ENCODE results near the gene ADAM15. TPM values are rescaled to one million over a fixed set of nuclear protein-coding genes. Genes with fewer than 3 reads are reported as not detected.

Gene ADAM15
- total RNA-seq, 1 donor from 2014 or later = 47.9 TPM

DNA sequence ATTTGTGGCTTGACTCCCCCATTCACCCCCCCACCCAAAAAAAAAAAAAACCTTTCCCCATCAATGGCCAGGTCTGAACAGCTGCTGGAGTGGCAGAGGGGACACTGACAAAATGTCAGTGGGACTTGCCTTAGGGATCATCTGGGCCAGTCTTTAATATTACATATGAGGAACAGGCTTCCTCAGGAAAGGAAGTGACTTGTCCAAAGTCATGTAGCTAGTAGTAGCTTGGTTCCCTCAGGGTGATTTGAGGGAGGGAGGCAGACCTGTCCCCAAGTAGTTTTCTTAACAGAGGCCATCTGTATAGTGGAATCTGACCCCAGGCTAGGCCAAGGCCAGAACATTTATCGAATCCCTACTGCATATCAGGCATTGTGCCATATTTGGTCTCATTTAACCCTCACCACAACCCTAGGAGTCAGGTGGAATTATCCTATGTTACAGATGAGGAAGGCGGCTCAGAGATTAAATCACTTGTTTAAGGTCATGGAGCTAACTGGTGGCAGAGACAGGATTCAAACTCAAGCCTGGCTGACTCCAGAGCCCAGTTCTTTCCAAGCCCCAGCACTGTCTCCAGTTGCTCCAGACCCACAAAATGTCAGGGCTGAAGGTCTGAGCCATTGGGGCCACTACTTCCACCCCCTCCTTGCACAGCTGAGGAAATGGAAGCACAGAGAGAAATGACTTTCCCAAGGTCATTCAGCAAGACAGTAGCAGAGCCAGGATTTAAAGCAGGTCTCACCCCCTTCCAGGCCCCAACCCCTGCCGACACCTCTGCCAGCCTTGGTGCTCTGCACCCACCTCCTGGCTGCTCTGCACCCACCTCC is 38.1 kb upstream of the ADAM15 start:
- no peak for DNase-seq (ENCODE audit: low read depth)

DNA sequence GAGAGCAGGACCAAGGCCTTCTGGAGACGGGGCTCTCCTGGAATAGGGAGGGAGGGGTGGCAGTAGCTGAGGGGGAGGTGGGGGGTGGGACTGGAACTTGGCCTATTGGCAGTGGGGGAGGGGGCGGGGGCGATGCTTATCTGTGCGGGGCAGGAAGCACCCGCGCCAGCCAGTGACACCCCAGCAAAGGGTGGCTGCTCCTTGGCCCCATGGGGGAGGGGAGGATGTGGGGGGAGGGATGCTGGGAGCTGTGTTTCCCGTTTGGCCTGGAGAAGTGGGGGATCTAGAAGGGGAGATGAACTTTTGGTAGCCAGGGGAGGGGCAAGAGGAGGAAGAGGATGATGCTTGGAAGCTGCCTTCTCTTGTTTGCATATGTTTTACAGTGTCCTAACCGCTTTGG is 37.5 kb upstream of the ADAM15 start:
- DNase-seq (ENCODE audit: low read depth) = no peak

DNA sequence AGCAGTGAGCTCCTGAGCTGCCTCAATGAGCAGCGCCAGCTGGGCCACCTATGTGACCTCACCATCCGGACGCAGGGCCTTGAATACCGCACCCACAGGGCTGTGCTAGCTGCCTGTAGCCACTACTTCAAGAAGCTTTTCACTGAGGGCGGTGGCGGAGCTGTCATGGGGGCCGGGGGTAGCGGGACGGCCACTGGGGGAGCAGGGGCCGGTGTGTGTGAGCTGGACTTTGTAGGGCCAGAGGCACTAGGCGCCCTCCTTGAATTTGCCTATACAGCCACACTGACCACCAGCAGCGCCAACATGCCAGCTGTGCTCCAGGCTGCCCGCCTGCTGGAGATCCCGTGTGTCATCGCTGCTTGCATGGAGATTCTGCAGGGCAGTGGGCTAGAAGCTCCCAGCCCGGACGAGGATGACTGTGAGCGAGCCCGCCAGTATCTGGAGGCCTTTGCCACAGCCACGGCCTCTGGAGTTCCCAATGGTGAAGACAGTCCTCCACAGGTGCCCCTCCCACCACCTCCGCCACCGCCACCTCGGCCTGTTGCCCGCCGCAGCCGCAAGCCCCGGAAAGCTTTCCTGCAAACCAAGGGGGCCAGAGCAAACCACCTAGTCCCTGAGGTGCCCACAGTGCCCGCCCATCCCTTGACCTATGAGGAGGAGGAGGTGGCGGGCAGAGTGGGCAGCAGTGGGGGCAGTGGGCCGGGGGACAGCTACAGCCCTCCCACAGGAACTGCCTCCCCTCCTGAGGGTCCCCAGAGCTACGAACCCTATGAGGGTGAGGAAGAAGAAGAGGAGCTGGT is 36.2 kb upstream of the ADAM15 start:
- DNase-seq (ENCODE audit: low read depth) = no peak

DNA sequence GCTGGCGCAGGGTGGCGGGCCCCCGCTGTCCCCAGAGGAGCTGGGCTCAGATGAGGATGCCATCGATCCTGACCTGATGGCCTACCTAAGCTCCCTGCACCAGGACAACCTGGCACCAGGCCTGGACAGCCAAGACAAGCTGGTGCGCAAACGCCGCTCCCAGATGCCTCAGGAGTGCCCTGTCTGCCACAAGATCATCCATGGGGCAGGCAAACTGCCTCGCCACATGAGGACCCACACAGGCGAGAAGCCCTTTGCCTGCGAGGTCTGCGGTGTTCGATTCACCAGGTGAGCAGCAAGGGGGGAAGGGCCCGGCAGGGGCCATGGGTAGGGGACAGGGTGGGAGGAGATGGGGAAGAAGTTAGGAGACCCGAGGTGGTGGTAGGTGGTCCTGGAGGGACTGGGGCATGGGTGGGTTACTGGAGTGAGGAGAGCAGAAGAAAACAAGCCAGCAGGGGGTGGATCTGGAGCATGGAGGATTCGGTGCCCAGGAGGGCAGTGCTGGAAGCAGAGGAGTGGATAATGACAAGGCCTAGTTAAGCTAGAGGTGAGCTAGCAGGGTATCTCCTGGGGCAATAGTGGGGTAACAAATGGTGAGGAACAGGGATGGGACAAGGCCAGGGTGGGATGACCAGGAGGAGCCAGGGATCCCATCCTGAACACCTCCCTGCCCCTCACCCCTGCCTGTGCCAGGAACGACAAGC is 35.4 kb upstream of the ADAM15 start:
- no peak for DNase-seq (ENCODE audit: low read depth)

DNA sequence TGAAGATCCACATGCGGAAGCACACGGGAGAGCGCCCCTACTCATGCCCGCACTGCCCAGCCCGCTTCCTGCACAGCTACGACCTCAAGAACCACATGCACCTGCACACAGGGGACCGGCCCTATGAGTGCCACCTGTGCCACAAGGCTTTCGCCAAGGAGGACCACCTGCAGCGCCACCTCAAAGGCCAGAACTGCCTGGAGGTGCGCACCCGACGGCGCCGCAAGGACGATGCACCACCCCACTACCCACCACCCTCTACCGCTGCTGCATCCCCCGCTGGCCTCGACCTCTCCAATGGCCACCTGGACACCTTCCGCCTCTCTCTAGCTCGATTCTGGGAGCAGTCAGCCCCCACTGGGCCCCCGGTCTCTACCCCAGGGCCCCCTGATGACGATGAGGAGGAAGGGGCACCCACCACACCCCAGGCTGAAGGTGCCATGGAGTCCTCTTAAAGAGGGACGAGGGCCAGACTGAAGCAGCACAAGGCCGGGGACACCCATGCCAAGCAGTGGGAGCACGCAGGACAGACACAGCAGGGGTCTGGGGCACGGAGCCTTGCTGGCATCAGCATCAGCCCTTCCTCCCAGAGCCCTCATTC is 34.8 kb upstream of the ADAM15 start:
- no peak for DNase-seq (ENCODE audit: low read depth)

DNA sequence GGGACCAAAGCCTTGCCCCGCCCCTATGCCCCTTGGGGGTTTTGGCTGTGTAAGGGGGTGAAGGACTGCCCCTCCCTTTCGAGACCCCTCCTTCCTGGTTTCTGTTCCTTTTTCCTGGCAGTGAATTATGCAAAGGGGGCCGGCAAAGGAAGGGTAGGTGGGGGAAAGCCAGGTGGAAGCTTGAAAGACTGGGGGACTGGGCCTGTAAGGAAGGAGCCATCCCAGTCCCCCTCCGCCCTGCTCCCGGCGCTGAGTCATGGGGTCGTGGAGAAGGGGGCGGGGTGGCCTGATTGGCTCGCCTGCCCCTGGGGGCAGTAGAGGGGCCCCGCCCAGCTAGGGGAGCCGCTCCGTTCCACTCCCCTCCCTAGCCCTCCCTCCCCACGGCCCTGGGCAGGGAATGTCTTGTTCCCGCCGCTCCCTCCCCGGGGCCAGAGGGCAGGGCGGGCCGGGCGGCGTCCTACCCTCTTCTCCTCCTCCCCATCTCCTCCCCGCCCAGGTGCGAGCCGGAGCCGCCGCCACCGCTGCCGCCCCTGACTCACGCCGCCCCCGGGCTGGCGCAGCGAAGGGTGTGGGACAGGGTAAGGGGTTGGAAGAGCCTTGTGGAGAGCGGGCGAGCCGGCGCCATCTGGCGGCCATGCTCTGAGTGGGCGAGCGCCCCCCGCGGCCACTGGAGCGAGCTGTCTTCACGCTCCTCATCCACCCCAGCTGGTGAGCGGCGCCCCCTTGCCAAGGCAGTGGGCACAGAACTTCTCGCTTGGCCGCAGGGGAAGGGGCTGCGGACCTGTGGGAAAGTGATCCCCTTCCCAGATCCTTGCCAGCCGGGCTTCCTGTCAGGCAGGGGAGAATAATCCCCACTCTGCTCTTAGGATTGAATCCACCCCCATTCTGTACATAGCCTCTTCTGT is 33.8 kb upstream of the ADAM15 start:
- DNase-seq (ENCODE audit: low read depth) = peak; percentile 85

DNA sequence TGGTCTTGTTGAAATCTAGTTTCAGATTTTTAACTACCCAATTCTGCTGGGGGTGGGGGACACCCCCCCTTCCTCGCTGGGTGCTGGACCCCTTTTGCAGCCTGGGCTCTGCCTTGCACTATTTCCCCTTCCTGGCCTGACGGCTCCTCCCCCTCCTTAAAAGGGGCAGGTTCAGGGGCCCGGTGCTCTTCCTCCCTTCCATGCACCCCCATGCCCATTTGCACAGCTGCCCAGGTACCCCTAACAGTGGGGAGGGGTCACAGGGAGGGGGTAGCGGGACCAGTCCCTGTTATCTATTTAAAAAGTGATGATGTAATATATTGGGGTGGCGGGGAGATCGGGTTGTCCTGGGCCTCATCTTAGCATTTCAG is 33.2 kb upstream of the ADAM15 start:
- no peak for DNase-seq (ENCODE audit: low read depth)

DNA sequence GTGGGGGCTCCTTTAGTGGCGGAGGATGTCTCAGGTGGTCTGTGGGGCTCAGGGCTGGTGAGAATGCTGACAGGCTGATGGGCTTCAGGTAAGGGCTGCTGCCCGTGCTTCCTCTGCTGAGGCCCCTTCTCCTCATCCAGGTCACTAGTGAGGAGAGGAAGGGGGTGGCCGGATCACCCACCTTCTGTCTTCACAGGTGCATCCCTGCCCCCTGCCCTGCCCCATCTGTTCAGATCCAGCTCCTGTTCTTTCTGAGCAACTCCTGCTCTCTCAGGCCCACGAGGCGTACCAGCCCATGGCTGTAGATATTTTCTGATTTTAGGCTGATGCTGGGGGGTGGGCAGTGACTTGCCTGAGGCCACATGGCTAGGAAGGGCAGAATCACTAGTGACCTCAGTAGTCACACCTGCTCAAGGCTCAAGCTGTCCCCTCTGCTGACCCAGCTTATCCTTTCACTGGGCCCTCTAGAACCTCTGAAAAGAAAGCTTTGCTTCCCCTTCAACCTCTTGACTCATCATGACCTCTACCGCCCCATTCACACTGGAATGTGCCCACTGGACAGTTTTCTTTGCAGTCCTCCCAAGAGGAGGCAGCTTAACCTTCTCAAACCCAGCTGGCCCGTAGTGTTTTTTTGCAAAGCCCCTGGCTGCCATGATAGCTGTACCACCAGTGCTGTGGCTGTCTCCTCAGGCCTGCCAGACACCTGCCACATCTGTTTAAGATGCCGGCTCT is 32.3 kb upstream of the ADAM15 start:
- DNase-seq (ENCODE audit: low read depth) = no peak

DNA sequence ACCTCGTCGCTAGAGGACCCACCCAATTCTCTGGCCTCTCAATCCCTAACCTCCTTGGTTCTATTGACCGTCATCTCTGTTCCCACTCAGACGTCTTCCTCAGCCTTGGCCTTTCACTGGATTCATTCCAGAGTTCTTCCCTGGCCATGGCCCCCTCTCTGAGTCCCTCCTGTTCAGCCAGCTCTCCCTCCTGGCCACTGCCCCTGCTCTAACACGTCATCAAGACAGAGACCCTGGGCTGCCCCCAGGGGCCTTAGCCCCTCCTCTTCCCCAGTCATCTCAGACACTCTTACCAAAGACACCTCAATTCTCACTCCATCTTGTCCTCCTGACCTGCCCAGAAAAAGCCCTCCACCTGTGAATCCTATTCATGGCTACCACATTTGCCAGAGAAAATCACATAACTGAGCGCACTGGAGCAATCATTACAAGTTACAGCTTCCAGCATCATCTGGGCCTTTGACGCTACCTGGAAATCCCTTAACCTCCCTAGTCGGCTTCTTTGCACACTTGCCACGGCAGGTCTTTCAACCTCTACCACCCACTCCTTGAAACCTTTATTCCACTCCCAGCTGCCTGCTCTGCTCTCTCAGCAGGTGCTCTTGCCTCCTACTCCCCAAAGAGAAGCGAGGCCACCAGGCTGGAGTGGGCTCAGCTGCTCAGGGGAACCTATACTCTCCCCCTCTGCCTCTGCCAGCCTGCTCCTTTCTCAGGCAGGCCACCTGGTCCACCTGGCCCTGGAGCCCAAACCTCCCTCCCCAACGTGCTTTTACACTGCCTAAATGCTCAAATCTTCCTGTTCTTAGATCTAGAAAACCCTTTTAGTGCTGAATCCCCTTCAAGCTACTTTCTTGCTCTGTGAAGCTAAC is 31.5 kb upstream of the ADAM15 start:
- DNase-seq (ENCODE audit: low read depth) = no peak

DNA sequence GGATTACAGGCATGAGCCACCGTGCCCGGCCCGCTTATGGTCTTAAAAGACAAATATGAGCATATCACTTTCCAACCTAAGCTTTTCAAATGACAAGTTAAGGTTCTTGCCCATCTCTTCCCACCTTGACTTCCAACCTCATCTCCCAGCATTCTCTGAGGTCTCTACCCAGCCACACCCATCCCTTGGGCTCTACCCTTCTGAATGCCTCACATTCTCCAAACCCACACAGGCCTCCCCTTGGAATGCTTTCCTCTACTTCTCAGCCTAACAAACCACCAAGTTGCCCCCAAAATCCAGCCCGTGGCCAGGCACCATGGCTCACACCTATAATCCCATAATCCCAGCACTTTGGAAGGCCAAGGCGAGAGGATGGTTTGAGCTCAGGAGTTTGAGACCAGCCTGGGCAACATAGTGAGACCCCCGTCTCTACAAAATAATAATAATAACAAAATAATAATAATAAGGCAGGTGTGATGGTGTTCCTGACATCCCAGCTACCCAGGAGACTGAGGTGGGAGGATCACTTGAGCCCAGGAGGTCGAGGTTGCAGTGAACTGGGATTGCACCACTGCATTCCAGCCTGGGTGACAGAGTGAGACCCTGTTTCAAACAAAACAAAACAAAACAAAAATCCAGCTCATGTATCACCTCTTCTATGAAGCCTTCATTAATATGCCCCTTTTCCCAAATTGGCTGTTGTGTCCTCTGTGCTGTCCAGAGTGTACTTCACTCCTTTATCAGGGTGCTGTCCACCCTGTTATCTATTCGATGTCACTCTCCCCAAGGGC is 28.8 kb upstream of the ADAM15 start:
- DNase-seq (ENCODE audit: low read depth) = no peak

DNA sequence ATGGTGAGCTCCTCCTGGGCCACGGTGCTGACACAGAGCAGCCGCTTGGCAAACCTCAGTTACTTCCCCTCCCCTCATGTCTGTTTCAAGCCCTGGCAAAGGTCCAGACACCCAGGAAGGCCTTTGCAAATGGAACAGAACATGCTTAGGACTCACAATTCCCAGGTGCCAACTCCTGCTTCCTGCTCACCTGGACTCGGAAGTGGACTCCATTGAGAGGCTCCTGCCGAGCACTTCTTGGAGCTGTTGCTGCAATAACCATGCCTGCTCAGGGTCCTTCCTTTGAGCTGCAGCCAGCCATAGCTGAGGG is 28.2 kb upstream of the ADAM15 start:
- DNase-seq (ENCODE audit: low read depth) = no peak

DNA sequence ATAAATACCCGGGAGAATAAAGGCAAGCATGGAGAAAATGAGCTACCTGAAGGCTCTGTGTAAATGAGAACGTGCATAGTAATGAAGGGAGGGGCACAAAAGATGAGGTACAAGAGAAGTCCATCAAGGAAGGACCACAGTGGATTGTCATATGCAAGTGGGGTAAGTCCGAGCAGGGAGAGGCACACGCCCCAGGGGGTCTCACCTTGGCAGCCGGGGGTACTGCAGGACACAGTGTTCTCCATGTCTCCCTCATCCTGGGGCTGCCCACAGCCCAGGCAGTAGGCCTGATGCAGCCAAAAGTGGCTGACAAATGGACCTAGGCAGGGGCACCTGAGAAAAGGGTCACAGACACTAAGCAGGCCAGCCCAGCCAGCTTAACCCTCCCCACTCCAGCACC is 27.5 kb upstream of the ADAM15 start:
- DNase-seq (ENCODE audit: low read depth) = no peak

DNA sequence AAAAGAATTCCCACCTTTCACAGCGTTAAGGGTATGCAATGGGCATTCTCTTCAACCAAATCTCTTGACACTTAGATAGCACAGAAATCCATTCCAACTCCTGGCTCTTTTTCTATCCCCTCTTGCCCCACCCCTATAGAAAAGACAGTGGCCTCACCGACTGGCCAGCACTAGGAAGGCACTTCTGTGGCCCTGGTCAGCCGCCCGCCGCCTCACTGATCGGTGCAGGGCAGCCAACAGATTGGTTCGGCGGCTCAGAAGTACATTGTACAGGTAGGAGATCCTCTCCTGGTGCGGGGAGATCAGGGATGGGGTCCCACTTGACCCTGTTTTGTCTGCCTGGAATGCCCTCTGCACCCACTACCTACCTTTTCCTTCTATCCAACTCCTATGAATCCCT is 26.8 kb upstream of the ADAM15 start:
- no peak for DNase-seq (ENCODE audit: low read depth)

DNA sequence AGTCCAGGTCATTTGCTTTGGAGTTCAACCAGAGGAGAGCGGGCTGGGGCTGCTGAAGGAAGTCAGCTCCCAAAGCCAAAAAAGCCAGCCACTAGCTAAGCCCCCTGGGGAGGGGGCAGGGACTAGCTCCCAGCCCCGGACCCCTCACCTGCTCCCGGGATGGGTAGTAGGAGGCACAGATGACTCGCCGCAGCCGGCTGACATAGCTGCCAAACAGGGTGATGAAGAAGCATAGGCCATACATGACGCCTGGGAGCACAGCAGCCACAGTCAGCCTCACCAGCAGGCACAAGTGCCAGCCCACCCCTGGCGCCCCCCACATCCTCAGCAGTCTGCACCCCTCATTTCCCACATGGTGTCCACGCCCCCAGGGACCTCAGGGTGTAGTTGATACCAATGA is 25.0 kb upstream of the ADAM15 start:
- no peak for DNase-seq (ENCODE audit: low read depth)

DNA sequence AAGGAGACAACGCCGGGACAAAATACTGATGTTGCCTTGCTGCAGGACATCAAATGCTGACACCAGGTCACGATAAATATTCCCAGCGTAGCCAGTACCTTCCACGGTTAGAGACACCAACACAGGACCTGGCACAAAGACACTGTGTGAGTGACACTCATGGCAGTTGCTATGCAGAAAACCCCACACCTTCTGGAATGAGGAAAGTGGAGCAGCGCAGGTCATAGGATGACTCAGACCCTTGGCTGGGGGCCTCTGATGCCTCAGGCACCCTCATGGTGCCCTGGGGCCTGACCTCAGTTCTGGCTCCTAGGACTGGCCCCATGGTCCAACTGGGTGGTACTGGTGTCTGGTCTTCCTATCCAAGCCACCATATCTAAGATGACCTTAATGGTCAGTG is 24.5 kb upstream of the ADAM15 start:
- peak; percentile 51 for DNase-seq (ENCODE audit: low read depth)

DNA sequence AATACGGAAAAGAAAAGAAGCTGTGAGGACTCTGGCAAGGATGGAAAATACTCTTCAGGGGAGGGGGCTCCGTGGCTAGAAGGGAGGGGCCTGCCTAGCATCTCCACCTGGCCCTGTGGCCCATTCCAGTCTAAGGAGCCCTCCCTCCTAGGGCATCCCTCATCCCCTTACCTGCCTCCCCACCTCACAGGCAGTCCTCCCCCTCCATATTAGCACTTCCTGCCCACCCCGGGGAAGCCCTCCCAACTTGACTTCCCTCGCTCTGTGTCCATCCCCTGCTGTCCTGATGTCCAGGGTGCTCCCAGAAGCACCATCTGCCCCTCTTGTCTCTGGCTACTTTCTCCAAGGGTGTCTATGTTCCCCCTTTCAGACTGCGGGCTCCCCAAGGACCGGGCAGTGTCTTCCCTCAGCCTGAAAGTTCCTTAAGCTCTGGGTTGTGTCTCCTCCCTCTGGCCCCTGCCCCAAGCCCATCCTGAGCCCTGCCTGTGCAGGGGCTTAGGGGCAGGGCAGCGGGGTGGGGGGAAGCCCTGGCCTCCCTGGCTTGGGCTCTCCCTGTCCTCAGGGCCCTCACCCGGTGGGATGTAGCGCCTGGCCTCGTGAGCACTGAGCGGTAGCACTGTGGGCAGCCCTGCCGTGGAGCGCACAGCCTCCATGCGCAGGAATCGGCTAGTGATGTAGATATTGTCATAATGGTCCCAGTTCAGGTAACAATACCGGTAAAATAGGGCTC is 21.4 kb upstream of the ADAM15 start:
- DNase-seq (ENCODE audit: low read depth) = no peak

DNA sequence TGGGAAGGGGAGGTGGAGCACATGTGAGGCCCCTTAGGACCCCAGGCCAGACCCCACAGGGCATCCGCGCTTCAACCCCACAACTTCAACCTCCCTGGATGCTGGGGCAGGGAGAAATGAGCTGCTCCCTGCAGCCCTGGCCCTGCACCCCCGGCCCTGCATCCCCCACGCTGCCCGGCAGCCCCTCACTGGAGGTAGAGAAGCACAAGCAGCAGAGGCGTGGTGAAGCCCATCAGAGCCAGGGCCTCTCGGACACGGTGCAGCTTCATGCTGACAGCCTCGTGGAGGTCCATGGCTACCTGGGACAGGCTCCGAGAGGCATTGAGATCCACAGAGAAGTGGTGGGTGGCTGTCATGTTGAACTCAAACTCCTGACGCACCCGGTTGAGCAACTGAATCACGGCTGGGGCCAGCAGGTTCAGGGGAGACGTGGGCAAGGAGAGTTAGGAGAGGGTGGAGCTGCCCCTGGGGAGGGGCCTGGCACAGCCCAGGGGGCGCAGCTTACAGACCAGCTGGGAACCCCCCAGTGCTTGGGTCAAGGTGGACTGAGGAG is 20.8 kb upstream of the ADAM15 start:
- DNase-seq (ENCODE audit: low read depth) = no peak

DNA sequence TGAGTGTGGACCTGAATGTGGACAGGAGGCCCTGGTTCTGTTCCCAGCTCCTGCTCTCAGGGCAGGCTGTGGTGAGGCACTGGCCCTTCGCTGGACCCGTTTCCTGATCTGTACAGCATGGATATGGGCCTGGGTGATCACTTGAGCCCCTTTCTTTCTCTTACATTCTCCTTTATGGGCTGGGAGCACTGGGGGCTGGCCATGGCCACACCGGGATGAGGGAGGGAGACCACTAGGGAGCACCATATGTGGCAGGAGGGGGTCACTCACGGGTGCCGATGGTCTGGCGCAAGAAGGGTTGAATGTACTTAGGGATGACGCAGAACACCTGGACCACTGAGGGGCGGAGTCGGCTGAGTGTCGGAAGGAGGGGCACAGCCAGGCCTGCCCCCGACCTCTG is 20.2 kb upstream of the ADAM15 start:
- no peak for DNase-seq (ENCODE audit: low read depth)

All from renal cortical epithelial cell (primary cell).